GM12892 (cell line): ENCODE results near the gene VMAC.

Experiments used
- POLR2A ChIP-seq: IDR thresholded peaks from 2 replicates; pipeline ENCODE4 v1.6.1; 2011; ENCODE audit warnings: low read depth, low read length, control low read depth
- TAF1 ChIP-seq: IDR thresholded peaks from 2 replicates; pipeline ENCODE4 v1.6.1; 2011; ENCODE audit warnings: low read depth, mild to moderate bottlenecking, control low read depth, low read length, borderline replicate concordance

DNA sequence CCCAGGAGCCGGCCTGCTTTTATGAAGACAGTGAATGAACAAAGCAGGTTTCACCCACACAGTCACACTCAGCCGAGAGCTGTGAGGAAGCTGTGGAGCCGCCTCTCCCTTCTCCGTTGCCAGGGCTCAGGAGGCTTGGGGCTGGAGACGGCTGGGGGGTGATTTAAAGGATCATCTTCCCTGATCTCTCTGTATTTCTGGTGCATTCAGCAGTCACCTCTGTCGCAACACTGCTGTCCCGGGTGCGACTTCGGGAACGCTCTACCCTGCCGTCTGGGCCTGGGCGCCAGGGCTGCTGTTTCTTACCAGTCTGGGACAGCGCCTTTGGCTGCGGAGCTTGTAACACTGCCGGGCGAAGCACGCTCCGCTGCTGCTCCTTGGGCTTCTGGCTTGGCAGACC, 27.5 kb downstream of the VMAC start:
- TF ChIP-seq POLR2A, result no peak
- TF ChIP-seq TAF1, result no peak
